NCI-H2227 (cell line): Measurements from ENCODE around the gene KIFBP.

Source experiments
- DNase-seq: peaks from one replicate; lab custom pipeline; 2025; ENCODE audit not compliant: unreplicated experiment; lab: John Stamatoyannopoulos, UW

KIFBP gene

DNA sequence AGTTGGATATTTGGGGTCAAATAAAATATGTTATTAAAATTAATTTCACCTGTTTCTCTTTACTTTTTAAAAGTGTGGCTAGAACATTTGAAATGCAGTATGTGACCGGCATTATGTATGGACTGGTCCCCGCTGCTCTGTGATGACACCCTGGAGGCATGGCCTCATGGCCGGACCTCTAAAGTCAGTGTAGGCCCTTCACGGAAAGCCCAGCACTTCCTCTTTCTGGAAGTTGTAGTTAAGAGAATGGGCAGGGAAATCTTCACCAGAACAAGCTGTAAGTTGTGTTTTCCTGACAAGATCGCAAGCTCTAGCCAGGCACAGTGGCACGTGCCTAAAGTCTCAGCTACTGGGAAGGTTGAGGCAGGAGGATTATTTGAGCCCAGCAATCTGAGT, 61.0 kb downstream of the KIFBP start:
- no peak for DNase-seq

GRCh38 chr10:69051303-69051702, 62.7 kb downstream of the KIFBP start:
- DNase-seq: no peak

DNA sequence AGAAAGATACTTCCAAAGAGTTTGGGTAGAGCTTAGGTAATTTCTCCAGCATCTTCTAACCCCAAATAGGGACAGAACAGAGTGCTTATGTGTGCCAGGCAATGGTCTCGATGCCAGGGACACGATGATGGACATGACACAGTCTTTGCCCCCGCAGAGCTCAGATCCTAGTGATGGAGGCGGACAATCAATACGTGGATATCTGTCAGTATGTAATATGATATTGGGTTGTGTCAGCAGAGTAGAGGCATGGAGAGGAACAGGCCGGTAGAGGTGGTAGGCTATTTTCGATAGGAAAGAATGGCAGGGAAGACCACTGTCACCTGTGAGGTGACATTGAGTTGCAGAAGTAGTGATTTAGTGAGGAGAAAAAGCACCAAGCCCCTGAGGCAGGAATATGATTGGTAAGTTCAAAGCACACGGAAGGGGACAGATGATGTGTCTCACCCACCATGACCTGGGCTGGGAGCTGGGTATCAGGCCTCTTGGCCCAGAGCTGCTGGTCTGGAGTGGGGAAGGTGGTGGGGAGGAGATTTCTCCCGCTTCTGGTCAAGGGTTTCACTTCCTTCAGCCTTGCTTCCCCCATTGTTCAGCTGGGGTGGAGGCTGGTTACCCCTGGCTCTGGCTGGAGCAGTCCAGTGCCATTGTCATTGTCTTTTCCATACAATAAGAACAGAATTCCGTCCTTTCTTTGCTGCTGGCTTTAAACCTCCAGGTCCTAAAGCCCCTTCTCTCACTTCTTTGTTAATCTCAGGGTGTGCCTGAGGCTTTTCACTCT, 63.3 kb downstream of the KIFBP start:
- DNase-seq: no peak

DNA sequence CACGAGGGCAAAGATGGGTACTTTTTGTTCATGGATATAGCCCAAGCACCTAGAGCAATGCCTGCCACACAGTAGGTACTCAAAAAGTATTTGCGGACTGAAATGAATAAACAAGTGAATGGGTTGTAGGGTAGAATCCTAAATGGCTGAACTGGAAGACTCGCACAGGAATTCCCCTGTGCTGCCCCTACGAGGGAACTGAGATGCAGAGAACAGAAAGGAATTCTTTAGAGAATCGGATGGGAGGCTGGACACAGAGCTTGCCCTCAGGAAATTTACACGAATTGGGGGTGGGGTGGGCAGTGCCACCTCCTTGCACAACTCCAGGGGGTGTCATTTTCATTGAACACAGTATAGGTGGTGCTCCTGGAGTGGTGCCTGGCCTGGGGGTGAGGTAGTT, 64.1 kb downstream of the KIFBP start:
- no peak for DNase-seq

- DNase-seq: no peak
These were observed 66.6 kb downstream of the KIFBP start for GRCh38 chr10:69055241-69055640.

DNA sequence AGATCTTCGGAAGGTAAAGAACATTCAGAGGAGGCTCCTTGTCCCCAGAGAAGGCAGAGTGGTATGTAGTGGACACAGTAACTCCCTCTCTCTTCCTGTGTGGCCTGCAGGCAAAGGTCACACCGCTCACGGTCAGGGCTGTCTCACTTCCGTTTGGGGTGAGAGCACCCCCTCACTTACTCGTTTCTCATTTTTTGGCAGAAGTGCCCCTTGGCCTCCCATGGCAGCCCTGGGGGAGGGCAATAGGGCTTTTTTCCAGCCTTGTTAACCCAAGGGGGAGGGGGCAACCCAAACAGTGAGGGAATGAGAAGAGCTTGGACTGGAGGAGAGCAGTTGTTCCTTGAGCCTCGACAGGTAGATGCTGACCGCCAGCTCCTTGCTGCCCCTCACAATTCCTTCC, 67.5 kb downstream of the KIFBP start:
- DNase-seq: no peak

- no peak for DNase-seq
These were observed 68.1 kb downstream of the KIFBP start for GRCh38 chr10:69056536-69057260.

DNA sequence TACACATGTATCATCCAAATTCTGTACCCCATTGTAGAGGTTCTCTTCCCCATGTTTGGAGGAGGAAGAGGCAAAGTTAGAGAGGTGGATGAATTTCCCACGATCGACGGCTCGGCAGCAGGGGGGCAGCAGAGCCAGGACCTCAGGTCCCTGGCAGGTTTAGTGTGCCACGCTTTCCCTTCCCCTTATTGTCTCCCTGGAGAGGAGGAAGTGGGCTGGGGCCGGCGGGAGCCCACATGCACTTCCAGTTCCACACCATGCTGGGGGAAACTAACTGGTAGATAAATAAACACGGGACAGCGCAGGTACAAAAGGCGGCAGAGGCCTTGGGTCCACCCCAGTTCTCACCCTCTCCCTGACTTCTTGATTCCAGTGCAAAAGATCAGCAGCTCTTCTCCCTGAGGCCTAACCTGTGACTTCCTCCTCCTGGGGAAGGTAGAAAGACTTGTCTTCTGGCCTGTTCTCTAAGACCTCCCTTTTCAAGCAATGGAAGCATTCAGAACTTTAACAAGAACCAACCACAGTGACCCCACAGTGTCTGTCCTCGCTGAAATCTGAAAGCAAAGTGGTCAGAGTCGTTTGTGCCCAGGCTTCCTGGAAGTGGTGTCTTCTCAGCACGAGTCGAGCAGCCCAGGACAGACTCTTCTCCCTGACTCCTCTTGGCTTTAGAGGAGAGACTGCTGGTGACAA, 68.8 kb downstream of the KIFBP start:
- DNase-seq: no peak

- no peak for DNase-seq
These were observed 69.3 kb downstream of the KIFBP start for GRCh38 chr10:69057951-69058297.

GRCh38 chr10:69060127-69060798, 71.7 kb downstream of the KIFBP start:
- no peak for DNase-seq

GRCh38 chr10:69061305-69062161, 72.9 kb downstream of the KIFBP start:
- DNase-seq: no peak

GRCh38 chr10:69062901-69063300, 74.3 kb downstream of the KIFBP start:
- no peak for DNase-seq

DNA sequence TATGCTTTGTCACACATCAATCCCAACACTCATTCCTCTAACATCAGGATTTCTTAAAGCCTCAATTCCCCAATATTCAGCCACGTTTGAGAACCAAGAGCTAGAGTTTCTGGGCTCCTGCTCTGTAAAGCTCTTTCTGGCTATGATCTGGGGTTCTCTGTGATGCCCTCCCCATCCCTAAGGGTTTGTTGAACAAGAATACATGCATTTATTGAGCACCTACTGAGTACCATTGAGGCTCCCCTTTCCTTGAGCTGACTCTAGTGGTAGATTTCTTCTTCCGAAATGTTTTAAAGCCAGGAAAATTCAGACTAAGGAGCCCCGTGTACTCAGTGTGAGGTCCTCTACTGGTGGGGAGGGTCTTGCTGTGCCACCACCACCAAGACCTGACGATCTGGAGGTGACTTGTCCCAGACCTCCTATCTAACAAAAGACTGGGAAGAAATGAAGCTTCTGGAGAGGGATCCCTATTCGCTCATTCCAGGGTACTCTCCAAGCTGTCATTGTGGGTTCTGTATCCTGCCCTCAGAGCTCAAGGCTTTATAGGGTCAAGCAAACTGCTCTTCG, 76.2 kb downstream of the KIFBP start:
- DNase-seq: no peak

GRCh38 chr10:69065406-69066361, 77.1 kb downstream of the KIFBP start:
- no peak for DNase-seq
